Ishikawa (cell line): Measurements from ENCODE around the gene MECP2.

Experiments
- CEBPB ChIP-seq: IDR thresholded peaks from 2 replicates; pipeline ENCODE4 v1.6.1; 2012
- CREB1 ChIP-seq: IDR thresholded peaks from 2 replicates; pipeline ENCODE4 v1.6.1; 2012; ENCODE audit warnings: low read depth
- EGR1 ChIP-seq: IDR thresholded peaks from 2 replicates; pipeline ENCODE4 v1.6.1; 2012
- EP300 ChIP-seq: IDR thresholded peaks from 2 replicates; pipeline ENCODE4 v1.6.1; 2012; ENCODE audit warnings: borderline replicate concordance
- FOXM1 ChIP-seq: IDR thresholded peaks from 2 replicates; pipeline ENCODE4 v1.6.1; 2012; ENCODE audit warnings: low read depth, borderline replicate concordance
- MAX ChIP-seq: IDR thresholded peaks from 2 replicates; pipeline ENCODE4 v1.6.1; 2012
- RAD21 ChIP-seq: IDR thresholded peaks from 2 replicates; pipeline ENCODE4 v1.6.1; 2012; ENCODE audit warnings: low read depth
- REST ChIP-seq: IDR thresholded peaks from 2 replicates; pipeline ENCODE4 v1.6.1; 2012; ENCODE audit warnings: low read depth, mild to moderate bottlenecking
- TEAD4 ChIP-seq: IDR thresholded peaks from 2 replicates; pipeline ENCODE4 v1.6.1; 2012
- YY1 ChIP-seq: IDR thresholded peaks from 2 replicates; pipeline ENCODE4 v1.6.1; 2012; ENCODE audit warnings: low read depth

- TF ChIP-seq CREB1 (no peak), FOXM1 (no peak), CEBPB (no peak), MAX (no peak), TEAD4 (no peak), EGR1 (no peak), YY1 (no peak), RAD21 (no peak), REST (no peak), EP300 (no peak)
These were observed 25.3 kb downstream of the MECP2 start for GRCh38 chrX:154072192-154072591.
